HG02973 (cell line): Measurements from ENCODE around the gene KIT.
"Not testable (repeated sequence)": the region's sequence is repeated elsewhere in the genome, so short reads cannot be mapped to it uniquely, and the experiment has no call there.

Source experiments
- ATAC-seq: cut with Tn5 transposase; IDR thresholded peaks from one replicate; pipeline ENCODE4 v1.9.1; 2021; ENCODE audit warnings: moderate library complexity; ENCODE audit not compliant: unreplicated experiment

The KIT gene

GRCh38 chr4:54657551-54658251 is at the start of gene KIT:
Gene KIT (plus strand): TSS chr4:54657957. CDS start chr4:54658015, 58 bp downstream.
- ATAC-seq: no peak

GRCh38 chr4:54609310-54609709 is 48.4 kb upstream of the KIT start:
- no peak for ATAC-seq

GRCh38 chr4:54614149-54614548 is 43.6 kb upstream of the KIT start:
- ATAC-seq: no peak

GRCh38 chr4:54620773-54621172 is 37.0 kb upstream of the KIT start:
- ATAC-seq: no peak

- no peak for ATAC-seq
These were observed 32.4 kb upstream of the KIT start for GRCh38 chr4:54625391-54625790.

- ATAC-seq: no peak
These were observed 31.6 kb upstream of the KIT start for GRCh38 chr4:54626113-54626512.

- no peak for ATAC-seq
These were observed 25.2 kb upstream of the KIT start for GRCh38 chr4:54632537-54632936.

GRCh38 chr4:54633102-54633740 is 24.5 kb upstream of the KIT start:
- ATAC-seq: not testable (repeated sequence)

- no peak for ATAC-seq
These were observed 22.4 kb upstream of the KIT start for GRCh38 chr4:54635318-54635717.

GRCh38 chr4:54637325-54637724 is 20.4 kb upstream of the KIT start:
- no peak for ATAC-seq

GRCh38 chr4:54641101-54641500 is 16.7 kb upstream of the KIT start:
- ATAC-seq: not testable (repeated sequence)

- ATAC-seq: no peak
These were observed 14.6 kb upstream of the KIT start for GRCh38 chr4:54643172-54643571.

GRCh38 chr4:54643958-54644751 is 13.6 kb upstream of the KIT start:
- ATAC-seq: no peak

- no peak for ATAC-seq
These were observed 11.9 kb upstream of the KIT start for GRCh38 chr4:54645830-54646229.

- ATAC-seq: no peak
These were observed 10.7 kb upstream of the KIT start for GRCh38 chr4:54647070-54647469.

GRCh38 chr4:54651050-54651449 is 6.7 kb upstream of the KIT start:
- ATAC-seq: no peak

GRCh38 chr4:54654753-54655152 is 3.0 kb upstream of the KIT start:
- no peak for ATAC-seq

GRCh38 chr4:54657185-54657550 is 589 bp upstream of the KIT start:
- no peak for ATAC-seq

- ATAC-seq: no peak
These were observed 716 bp downstream of the KIT start for GRCh38 chr4:54658252-54659093.

- no peak for ATAC-seq
These were observed 1.6 kb downstream of the KIT start for GRCh38 chr4:54659313-54659712.
